Fibroblast of villous mesenchyme (primary cell): ENCODE measurements around the gene TMTC2. TPM values are rescaled to one million over a fixed set of nuclear protein-coding genes. Genes with fewer than 3 reads are reported as not detected.

Source experiments
- DNase-seq: peaks from one replicate; pipeline ENCODE4 v3.0.0-alpha.2; 2010; ENCODE audit warnings: low read depth
- H3K4me3 ChIP-seq: 2 replicates; pipeline ENCODE4 v1.5.1; 2011; ENCODE audit warnings: low read depth, mild to moderate bottlenecking, low read length
- total RNA-seq: library from RNA; depleted of rRNA; stranded (reverse); fragments of >200 nt; gene quantifications from 2 replicates; pipeline ENCODE4 v1.2.3, GENCODE V29; 2012
- TF ChIP-seq, protein P1 (sequence below): IDR thresholded peaks from 2 replicates; pipeline ENCODE4 v1.5.1; 2012; ENCODE audit warnings: low read depth, mild to moderate bottlenecking, low read length; ENCODE audit not compliant: insufficient read depth

The TMTC2 gene
- 1.6 and 5.2 TPM in 2 replicates for total RNA-seq

GRCh38 chr12:82686168-82687020 is at the start of gene TMTC2:
Gene TMTC2, plus strand, starts transcription at chr12:82686906.
- TF ChIP-seq, protein P1, sequence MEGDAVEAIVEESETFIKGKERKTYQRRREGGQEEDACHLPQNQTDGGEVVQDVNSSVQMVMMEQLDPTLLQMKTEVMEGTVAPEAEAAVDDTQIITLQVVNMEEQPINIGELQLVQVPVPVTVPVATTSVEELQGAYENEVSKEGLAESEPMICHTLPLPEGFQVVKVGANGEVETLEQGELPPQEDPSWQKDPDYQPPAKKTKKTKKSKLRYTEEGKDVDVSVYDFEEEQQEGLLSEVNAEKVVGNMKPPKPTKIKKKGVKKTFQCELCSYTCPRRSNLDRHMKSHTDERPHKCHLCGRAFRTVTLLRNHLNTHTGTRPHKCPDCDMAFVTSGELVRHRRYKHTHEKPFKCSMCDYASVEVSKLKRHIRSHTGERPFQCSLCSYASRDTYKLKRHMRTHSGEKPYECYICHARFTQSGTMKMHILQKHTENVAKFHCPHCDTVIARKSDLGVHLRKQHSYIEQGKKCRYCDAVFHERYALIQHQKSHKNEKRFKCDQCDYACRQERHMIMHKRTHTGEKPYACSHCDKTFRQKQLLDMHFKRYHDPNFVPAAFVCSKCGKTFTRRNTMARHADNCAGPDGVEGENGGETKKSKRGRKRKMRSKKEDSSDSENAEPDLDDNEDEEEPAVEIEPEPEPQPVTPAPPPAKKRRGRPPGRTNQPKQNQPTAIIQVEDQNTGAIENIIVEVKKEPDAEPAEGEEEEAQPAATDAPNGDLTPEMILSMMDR = no peak
- H3K4me3 ChIP-seq = peak within 1 kb of the TSS; percentile 79
- peak; percentile 80 for DNase-seq

GRCh38 chr12:82638324-82638723 is 48.4 kb upstream of the TMTC2 start:
- H3K4me3 ChIP-seq = no peak overlapping the region
- no peak for DNase-seq
- TF ChIP-seq, protein P1 = no peak

DNA sequence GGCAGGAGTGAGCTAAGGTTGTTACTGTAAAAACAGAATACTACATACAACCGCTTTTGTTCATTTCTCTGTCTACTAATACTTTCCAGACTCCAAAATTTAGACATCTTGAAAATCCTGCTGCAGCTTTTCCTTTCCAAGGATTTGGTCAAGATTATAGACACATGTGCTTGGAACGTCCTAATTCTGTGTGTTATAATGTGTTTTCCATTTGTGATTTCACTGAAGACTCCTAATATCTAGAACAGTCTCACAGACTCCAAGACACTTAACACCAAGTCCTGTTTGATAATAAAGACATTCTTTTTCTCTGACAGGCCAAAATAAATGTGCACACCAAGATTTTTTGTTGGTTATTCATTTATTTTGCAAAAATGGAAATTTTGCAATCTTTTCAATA is 41.8 kb upstream of the TMTC2 start:
- no peak for DNase-seq
- H3K4me3 ChIP-seq = no peak overlapping the region
- TF ChIP-seq, protein P1 = no peak

DNA sequence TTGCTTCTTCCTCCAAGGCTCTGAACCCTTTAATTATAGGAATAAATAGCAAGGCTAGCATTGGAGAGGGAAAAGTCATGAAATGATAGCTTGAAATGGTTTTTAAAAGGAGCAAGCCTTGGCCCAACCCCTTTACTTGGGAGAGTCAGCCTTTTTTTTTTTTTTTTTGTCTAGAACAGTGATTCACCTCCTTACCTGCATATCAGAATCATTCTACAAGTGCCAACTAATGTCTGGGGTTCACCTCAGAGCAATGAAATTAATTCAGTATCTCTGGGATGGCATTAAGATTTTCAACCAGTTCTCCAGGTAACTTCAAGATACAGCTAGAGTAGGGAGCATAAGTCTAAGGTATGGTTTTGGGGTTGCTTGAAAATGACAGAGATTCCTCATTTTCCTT is 41.3 kb upstream of the TMTC2 start:
- no peak overlapping the region for H3K4me3 ChIP-seq
- DNase-seq = no peak
- TF ChIP-seq, protein P1 = no peak

GRCh38 chr12:82647853-82648252 is 38.9 kb upstream of the TMTC2 start:
- TF ChIP-seq, protein P1 = no peak
- H3K4me3 ChIP-seq = no peak overlapping the region
- no peak for DNase-seq

DNA sequence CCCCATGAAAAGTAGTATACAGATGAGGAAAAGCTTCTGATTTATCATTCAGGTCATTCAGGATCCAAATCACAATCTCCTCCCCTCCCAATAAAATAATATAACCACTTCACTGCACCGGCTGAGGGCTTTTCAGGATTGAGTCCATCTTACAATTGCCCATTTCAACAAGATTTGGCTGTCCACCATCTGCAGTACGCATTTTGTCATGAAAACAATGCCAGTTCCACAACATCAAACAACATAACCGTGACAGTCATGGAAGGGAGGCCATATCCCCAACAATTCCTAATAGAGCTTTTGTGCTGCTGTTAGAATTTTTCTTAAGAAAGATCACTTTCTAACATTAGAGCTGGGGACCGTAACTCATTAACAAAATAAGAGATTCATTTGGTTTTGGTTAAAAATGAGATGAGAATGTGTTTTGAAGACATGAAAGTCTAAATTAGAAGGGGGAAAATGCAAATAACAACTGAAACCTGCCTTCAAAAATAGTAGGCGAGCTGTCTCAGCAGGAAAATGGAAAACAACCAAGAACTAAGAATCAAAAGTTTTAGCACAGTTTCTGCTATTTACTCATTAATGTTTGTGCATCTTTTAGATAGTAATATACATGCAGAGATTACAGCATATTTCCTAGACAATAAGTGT is 38.3 kb upstream of the TMTC2 start:
- no peak overlapping the region for H3K4me3 ChIP-seq
- TF ChIP-seq, protein P1 = no peak
- DNase-seq = no peak
